Measurements from ENCODE around the gene MVB12B.

MVB12B gene

DNA sequence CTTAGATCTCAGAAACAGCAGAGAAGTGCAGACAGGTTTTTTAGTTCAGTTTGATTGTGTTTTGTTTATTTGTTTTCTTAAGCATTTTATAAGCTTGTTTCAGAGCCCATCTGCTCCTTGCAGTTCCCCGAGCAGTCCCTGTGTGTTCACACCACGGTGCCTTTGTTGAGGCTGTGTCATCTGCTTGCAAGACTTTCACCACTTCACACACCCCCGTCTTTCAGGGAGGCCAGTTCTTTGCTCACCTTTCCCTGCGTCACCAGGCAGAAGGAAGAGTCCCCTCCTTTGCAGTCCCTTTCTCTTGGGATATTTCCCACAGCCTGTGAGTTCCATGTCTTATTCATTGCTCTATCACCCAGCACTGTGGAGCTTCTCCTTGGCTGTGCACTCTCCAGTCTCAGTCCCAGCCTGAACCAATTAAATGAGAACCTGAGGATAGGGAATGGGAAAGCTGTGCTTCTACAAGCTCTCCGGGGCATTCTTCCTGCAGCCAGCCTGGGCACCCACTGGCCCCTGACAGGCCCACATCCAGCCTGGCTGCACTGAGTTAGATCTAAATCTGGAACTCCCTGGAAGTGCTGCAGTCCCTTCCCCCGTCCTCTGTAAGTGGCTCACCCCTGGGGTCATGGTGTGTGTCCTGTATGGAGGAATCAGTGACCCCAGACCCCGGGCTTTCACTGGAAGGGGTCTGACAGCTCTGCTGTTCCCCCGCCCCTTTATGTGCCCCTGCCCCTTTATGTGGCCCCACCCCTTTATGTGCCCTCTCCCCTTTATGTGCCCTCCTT is 5.5 kb downstream of the MVB12B start:
- no peak for DNase-seq (ENCODE audit: low spot score)

DNA sequence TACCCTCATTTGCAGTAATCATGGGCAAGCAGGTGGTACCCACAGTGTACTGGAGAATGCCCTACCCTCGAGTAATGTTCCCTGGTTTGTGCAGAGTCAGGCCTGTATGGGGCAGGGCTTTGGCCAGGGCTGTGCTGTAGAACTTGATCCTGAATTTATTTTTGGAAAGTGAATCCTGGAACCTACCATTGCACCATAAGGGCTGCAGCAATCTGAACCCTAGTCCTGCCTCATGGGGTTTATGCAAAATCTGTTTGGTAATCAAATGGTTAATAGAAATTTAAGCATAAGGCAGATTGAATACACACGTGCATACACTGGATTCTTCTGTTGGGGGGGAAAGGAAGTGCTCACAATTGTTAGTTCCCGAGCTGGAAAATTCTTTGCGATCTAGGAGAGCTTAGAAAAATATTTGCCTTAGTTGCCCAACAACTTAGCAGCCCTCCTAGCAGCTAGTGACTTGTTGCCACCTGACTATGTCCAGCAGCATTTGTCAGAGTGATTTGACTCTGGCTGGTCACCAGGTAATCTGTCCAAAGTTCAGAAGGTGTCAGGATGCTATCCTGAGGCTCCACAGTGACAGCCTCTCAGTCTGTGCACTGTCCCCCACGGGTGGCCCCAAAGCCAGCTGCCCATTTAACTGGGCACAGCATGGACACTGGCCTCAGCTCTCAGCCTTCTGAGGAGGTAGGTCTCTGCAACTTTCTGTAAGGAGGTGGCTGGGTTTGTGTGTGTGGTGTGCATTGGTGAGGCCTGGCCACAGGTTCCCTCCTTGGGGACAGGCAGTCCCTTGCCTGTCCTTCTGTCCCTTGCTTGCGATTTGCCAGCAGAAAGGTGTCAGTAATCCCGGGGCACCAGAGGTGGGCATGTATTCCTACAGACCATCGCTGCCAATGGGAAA is 8.3 kb downstream of the MVB12B start:
- no peak for DNase-seq (ENCODE audit: low spot score)

DNA sequence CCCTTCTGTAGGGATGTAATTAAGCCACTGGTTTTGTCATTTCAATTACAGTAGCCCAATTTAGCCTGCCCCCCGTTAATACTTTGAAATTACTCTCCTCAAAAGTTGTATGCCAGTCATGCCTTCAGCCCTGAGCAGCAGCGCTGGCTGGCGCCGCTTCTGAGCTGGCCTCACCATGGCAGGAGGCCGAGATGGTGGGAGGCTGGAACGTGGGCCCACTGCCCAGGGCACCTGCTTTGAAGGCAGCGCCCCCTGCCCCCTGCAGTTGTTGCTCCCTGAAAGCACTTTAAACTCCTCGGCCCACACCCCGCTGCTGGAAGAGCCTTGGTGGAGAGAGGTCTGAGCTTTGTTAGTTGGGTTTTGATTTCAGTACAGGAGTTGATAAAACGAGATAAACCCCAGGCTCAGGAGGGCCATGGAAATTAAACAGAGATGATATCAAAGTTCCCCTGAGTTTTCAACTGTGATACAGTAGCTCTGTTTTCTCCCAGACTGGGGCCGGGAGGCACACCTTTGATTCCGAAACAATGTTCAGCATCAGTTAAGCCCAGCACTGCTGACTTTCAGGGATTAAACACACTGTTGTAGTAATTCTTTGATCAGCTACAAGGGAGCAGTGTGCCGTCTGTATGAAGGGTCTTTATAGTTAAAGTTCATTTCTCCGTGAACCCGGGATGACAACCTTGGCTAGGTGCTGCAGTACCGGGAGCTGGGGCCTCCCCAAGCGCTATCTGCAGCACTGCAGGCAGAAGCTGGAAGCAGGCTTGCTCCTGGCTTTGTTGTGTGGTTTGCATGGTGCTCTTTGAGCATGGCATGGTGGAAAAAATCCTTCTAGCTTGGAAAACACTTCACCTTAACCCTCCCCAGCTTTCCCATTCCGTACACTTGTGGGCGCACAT is 9.5 kb downstream of the MVB12B start:
- DNase-seq (ENCODE audit: low spot score) = no peak

DNA sequence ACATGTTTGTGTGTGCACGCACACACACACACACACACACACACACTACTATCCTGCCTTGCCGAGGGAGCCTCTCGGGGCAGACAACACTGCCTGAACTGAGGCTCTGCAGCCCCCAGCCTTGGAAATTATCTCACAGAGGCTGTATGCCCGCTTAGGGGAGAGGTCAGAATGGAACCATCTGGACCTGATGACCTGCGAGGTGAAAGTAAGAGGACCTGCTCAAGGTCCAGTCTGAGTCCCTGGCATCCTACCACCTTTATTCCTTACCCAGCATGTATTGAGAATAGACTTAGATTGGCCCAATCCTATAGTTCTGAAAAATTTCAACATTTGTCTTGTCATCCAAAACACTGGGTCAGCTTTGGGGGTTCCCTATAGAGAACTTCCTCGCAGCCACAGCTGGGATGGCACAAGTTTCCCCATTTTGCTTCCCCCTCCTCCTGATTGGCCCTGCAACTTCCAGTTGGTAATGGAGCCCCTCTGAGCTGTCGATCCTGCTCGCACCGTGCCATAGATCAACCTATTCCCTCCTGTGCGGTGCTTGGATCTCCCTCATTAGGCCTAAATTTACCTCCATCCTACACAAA is 10.2 kb downstream of the MVB12B start:
- no peak for DNase-seq (ENCODE audit: low spot score)

DNA sequence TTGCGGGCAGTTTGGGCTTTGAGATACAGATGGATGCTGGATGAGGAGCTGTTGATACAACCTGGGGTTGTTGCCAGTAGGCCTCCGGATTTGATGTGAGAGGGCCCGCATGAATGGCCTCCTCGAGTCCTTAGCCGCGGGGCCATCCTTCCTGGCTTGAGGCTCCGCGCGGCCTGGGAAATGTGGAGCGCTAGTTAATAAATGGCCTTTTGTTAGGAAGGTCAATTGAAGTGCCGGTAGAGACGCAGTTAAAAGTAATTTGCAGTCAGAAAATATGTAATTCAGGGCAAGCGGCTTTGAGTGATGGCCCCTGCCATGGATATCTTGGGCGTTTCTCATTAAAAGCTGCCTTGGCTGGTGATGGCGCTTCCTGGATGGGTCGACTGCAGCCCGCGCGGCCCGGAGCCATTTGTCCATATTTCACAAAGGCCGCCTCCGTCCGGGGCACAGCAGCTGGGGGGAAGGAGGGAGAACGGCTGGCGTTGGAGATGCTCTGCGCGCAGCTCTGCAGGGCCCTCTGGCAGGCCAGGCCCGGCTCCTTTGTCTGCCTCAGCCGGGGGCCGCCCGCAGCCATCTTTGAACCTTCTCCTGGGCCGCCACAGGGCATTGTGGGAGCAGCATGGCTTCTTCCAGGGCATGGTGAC is 11.2 kb downstream of the MVB12B start:
- DNase-seq (ENCODE audit: low spot score) = no peak

DNA sequence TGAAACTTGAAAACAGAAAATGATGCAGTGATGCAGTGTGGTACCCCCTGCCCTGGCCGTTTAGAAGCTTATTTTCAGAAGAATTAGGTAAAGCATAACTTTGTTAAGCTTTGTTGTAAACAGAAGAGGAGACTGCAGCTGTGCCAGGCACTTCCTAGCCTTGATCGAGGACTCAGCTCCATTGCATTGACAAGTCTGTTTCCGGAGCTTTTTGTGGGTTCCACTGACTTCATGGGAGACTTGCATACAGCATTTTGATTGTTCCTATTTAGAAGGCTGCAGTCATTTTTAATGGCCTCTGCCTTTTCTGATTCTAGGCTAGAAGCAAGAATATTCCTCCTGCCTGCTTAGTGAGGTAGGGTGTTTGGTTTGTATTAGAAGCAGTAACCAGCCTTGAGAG is 12.3 kb downstream of the MVB12B start:
- DNase-seq (ENCODE audit: low spot score) = no peak

DNA sequence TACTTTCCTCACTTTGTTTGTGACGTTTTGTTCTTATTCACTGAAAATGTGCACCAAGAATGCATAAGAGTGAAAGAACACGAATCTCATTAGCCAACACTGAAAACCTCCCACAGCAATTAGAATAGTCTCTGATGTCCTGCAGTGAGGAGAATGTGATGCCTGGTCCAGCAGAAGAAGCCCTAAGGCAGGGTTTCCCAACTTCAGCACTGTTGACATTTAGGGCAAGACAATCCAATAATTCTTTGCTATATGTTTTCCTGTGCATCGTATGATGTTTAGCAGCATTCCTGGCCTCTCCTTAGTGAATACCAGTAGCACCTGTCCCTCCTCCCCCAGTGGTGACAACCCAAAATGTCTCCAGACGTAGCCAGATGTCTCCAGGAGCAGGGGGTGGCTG is 14.8 kb downstream of the MVB12B start:
- no peak for DNase-seq (ENCODE audit: low spot score)

DNA sequence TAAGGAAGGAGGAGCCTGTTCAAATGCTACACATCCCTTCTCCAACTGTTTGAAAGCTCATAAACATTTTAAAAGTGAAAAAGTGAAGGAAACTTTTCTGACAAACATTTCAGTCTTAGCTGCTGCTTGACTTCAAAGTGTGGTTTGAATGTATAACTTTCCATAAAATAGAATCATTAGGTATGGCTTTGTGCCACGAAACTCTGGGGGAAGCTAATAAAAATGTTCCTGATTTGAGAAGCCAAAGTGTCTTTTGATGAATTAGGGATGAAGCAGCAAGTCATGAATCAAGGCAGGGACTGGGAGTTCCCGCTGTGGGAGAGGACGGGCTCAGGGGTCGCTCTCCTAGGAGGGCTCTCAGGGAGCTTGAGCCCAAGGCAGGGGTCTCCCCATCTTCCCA is 15.3 kb downstream of the MVB12B start:
- DNase-seq (ENCODE audit: low spot score) = no peak

DNA sequence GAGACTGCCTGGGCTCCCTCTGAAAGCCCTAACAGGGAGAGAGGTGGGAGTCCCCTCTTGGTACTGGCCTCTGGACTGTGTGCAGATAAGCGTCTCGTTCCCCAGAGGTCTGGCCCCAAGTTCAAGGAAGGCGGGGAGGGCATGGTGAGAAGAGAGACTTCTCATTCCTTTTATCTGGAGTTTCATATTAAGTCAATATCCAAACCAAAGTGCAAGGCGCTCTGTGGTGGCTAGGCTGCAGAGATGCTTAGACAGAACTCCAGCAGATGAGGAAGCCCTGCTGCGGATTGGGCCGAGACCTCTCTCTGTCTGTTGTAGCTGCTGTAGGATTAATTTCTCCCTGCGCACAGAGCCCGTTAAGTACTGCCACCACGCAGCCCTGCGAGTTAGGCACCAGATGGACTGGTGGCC is 16.0 kb downstream of the MVB12B start:
- no peak for DNase-seq (ENCODE audit: low spot score)

DNA sequence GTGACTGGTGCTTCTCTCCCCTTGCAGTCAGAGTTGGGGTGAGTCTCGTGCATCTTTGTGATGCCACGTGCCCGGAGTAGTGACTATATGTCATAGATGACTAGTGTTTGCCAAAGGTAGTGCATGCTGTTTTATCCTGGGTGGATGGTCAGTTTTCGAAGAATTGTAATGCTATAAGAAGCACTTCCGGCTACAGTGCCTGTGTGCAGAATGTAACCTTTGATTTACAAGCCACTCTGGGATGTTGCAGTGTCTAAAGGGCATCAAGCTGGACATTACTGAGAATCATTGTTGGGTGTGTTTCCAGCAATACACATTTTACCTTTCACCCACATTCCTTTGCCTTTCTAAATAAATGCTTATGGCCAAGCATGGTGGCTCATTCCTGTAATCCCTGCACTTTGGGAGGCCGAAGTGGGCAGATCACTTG is 16.7 kb downstream of the MVB12B start:
- no peak for DNase-seq (ENCODE audit: low spot score)

DNA sequence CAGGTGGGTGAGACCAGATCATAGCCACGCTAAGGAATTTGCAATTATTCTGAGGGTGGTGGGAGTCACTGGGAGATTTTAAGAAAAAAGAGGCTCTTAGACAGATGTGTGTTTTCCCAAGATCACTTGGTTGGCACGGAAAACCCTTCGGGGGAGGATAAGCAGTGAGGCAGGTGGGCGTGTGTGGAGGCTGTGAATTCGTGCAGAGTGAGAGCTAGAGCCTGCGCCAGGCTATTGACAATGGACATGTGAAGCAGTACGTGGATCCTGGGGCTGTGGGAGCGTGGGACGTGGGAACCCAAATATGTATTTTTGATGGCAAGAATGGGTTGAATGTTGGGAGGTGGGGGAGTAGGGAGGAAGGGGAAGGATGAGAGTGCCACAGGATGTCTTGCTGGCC is 19.4 kb downstream of the MVB12B start:
- no peak for DNase-seq (ENCODE audit: low spot score)

DNA sequence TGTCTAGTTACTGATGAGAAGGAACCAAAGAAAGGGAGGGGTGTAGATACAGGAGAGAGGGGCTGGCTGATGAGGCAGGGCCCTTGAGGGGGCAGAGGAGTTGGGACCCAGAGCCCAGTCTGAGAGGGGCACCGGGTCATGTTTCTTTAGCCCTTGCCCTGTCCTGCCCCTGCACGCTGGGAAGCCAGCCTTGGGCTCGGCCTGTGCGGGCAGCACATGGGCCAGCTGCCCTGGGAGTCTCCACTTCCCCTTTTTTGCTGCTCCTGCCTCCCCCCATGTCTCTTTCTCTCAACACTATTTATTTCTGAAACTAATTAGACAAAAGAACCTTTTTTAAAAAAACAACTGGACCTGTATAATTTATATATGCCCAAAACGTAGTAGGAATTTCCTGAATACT is 20.5 kb downstream of the MVB12B start:
- no peak for DNase-seq (ENCODE audit: low spot score)

DNA sequence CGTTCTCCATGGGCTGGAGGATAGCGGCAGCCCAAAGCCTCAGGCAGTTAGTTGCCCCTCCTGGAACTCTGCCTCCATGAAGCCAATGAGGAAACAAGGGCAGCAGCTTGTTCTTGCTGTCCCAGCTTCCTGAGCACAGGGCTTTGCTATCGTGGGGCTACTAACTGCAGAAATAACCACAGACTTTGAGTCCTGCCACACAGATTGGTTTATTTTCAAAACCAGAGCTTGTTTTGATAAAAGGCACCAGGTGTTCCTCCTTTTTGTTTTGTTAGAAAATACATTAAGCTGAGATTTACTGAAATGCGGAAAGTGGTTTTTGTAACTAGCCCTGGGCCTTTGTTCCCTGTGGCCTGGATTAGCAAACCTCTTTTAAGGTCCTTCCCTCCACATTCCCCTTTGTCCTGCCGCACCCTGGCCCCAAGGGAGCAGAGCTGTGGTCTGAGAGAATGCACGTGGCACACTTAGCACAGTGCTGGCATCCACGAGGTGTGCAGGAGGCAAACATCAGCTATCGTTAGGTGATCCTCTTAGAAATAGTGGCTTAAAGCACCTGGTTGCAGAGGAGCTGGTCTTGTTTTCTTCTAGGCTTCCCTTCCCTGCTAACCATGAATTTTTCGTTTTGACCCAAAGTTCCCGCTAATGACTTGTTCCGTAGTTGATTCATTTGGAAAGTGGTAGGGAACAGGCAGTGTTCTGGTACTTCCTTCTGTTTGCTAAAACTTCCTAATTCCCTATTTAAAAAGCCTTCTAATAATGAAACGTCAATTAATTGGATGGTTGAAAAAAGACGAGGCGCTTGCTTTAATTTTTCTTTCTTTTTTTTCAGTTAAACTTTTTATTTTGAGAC is 21.5 kb downstream of the MVB12B start:
- no peak for DNase-seq (ENCODE audit: low spot score)

DNA sequence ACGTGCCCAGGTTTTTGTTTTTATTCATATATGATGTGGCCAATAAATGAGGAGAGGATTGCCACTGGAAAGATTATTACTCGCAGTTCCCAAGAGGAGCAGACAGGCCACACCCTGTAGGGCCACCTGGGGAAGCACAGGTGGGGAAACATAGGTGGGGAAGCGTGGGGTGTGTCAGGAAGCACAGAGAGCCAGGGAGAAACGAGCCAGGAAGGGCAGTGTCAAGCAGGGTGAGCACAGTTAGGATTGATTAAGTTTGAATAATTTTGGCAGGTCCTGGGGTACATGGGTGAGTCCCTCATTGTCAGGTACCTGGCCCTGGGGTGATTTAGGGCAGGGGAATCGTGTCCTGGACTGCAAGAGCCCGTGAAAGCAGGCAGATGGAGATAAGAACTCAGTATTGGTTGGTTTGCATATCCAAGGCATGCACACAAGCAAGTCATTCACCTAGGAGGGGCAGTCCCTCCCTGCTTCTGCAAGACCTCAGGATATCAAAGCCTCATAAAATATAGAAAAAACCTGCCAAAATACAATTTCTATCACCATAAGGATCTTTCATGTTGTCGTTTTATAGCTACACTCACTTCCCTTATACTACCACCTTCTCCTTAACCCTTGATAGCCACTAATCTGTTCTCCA is 22.4 kb downstream of the MVB12B start:
- no peak for DNase-seq (ENCODE audit: low spot score)

DNA sequence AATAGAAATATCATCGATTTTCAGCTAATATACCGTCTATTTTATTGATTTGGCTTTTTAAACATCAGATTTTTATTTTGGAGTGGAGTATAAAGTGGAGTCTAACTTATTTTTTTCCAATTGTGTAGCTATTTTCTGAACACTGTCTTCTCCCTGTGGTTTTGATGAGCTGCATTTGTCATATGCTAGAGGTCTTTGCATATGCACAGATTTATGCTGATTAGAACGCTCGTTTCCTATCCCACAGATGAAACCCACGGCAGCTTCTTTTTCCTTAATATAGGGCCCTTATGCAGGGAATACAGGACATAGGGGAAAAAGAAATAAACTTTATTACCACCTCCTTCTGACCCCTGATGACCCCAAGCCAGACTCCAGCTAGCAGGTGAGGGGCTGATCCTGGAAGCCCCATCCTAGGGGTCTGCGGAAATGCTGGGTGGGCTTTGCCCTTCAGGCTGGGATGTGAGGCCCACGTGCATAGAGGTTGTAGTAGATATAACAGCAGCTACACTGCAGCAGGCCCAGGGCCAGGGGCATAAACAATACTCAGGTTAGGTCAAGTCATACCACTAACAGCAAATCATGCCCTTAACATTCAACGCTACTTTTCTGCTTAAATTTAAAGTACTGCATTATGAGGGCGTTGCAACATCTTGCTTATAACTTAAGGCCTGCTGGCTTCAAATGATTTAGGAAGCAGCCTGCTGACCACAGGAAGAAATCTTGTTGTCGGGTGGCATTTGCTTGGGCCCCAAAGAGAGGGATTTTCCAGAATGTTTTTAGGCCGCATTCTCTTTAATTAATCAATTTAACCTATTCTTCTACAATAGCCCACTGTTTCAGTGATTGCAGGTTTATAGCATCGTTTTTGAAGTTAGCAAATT is 28.5 kb downstream of the MVB12B start:
- no peak for DNase-seq (ENCODE audit: low spot score)

DNA sequence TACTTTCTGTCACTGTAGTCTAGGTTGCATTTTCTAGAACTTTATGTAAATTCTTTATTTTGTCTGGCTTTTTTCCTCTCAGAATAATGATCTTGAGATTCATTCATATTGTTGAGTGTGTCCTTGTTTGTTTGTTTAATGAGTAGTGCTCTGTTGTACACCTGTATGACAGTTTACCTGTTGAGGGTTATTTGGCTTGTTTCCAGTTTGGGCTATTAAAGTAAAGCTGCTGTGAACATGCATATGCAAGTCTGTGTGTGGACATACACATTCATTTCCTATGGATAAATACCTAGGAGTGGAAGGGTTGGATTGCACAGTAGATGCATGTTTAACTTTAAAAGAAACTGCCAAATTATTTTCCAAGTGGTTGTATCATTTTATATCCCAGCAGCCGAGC is 30.4 kb downstream of the MVB12B start:
- no peak for DNase-seq (ENCODE audit: low spot score)

DNA sequence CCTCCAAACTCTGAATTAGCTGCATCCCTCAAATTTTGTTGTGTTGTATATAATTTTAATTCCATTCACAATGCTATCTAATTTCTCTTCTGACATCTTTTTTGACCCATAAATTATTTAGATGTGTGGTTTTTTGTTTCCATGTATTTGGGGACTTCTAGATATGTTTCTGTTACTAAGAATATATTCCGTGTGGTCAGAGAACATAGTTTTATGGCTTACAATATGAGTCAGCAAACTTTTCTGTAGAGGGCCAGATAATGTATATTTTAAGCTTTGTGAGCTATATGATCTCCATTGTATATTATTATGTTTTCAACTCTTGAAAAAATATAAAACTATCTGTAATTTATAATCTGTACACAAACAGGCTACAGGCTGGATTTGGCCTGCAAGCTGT is 33.4 kb downstream of the MVB12B start:
- DNase-seq (ENCODE audit: low spot score) = peak; percentile 0

DNA sequence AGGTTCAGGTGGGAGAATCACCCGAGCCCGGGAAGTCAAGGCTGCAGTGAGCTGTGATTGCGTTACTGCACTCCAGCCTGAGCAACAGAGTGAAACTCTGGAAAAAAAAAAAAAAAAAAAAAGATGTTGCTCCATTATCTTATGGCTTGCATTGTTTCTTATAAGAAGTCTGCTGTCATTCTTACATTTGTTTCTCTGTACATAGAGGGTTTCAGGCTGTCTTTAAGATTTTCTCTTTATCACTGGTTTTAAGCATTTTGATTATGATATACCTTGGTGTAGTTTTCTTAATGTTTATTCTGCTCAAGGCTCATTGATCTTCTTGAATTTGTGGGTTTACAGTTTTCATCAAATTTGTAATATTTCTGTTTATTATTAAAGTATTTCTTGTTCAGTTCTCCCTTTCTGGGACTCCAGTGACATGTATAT is 35.2 kb downstream of the MVB12B start:
- DNase-seq (ENCODE audit: low spot score) = no peak

DNA sequence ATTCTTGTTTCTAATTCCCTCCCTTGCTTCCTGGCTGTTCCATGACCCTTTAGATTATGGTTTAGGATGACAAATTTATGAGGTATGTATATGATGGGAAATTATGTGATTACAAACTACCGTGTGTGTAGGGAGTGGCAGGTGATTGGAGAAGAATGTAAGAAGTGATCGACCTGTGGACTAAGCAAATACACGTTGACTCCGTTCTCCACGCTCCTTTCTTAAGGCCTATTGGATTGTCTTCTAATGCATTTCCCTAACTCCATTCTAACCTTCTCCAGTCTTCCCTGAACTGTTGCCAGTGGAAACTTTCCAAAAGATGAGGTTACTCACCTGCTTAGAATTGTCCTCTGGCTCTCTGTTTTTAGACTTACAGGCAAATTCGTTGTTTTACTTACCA is 36.6 kb downstream of the MVB12B start:
- no peak for DNase-seq (ENCODE audit: low spot score)

Data from activated CD4-positive, alpha-beta T cell treated with anti-CD3 and anti-CD28 coated beads, Interleukin-2, Interleukin-4, amounts not matched to agents 100 ng/mL and 50 ng/mL, durations not matched to agents 16 hours and 8 hours (primary cell).